Mesendoderm (in vitro differentiated cells): ENCODE results near the gene EFNA1. TPM values are rescaled to one million over a fixed set of nuclear protein-coding genes. Genes with fewer than 3 reads are reported as not detected.

Experiments used
- DNase-seq: peaks from one replicate; pipeline ENCODE4 v3.0.0; 2013
- H2AK5ac ChIP-seq: 2 replicates; pipeline ENCODE4 v1.6.1; 2013; ENCODE audit warnings: low read length, inconsistent platforms
- H2BK120ac ChIP-seq: 2 replicates; pipeline ENCODE4 v1.6.1; 2013; ENCODE audit warnings: low read depth, mild to moderate bottlenecking, low read length, moderate library complexity, mixed read lengths
- H2BK15ac ChIP-seq: replicated peaks from 2 replicates; pipeline ENCODE4 v1.6.1; 2013; ENCODE audit warnings: low read depth, mild to moderate bottlenecking, moderate library complexity
- H2BK5ac ChIP-seq: 2 replicates; pipeline ENCODE4 v1.6.1; 2013; ENCODE audit warnings: low read length, inconsistent platforms
- H3K18ac ChIP-seq: 2 replicates; pipeline ENCODE4 v1.6.1; 2013; ENCODE audit warnings: mild to moderate bottlenecking, low read length, mixed read lengths
- H3K23ac ChIP-seq: one replicate; pipeline ENCODE4 v1.6.1; 2013; ENCODE audit warnings: low read length
- H3K27ac ChIP-seq: 2 replicates; pipeline ENCODE4 v1.5.1; 2013; ENCODE audit warnings: low read depth, mild to moderate bottlenecking, inconsistent platforms, low read length, moderate library complexity
- H3K27me3 ChIP-seq: 2 replicates; pipeline ENCODE4 v1.6.1; 2013; ENCODE audit warnings: low read length, control low read depth, mild to moderate bottlenecking, inconsistent platforms; ENCODE audit not compliant: insufficient read depth, poor library complexity
- H3K36me3 ChIP-seq: 2 replicates; pipeline ENCODE4 v1.6.1; 2013; ENCODE audit warnings: low read length, inconsistent platforms; ENCODE audit not compliant: control insufficient read depth, insufficient read depth
- H3K4ac ChIP-seq: one replicate; pipeline ENCODE4 v1.6.1; 2013; ENCODE audit warnings: low read depth, mild to moderate bottlenecking, low read length, moderate library complexity
- H3K4me1 ChIP-seq: 2 replicates; pipeline ENCODE4 v1.6.1; 2013; ENCODE audit warnings: low read depth, low read length, inconsistent platforms; ENCODE audit not compliant: control insufficient read depth
- H3K4me2 ChIP-seq: 2 replicates; pipeline ENCODE4 v1.6.1; 2013; ENCODE audit warnings: low read length
- H3K4me3 ChIP-seq: 2 replicates; pipeline ENCODE4 v1.5.1; 2013; ENCODE audit warnings: mild to moderate bottlenecking, low read length
- H3K56ac ChIP-seq: one replicate; pipeline ENCODE4 v1.6.1; 2013; ENCODE audit warnings: low read length
- H3K79me1 ChIP-seq: 2 replicates; pipeline ENCODE4 v1.6.1; 2013; ENCODE audit warnings: low read length, inconsistent platforms
- H3K79me2 ChIP-seq: 2 replicates; pipeline ENCODE4 v1.6.1; 2013; ENCODE audit warnings: mild to moderate bottlenecking, low read length; ENCODE audit not compliant: control insufficient read depth, insufficient read depth
- H3K9ac ChIP-seq: 2 replicates; pipeline ENCODE4 v1.6.1; 2013; ENCODE audit warnings: low read length, inconsistent platforms
- H4K5ac ChIP-seq: one replicate; pipeline ENCODE4 v1.6.1; 2013; ENCODE audit warnings: low read length
- H4K8ac ChIP-seq: one replicate; pipeline ENCODE4 v1.6.1; 2013; ENCODE audit warnings: low read depth, mild to moderate bottlenecking, control low read depth, low read length, moderate library complexity
- WGBS: extraction: QIAGEN DNeasy Blood & Tissue Kit; methylation state at CpG from one replicate; pipeline ENCODE4 v1.1.7; 2013; ENCODE audit warnings: low lambda C conversion rate, missing lambda C conversion rate; ENCODE audit not compliant: insufficient coverage; ENCODE audit errors: extremely low coverage; 5-methylcytosine and 5-hydroxymethylcytosine counted together
- polyA plus RNA-seq, 2 experiments: library from polyadenylated mRNA; stranded (reverse); fragments of 200-250 nt; gene quantifications; one replicate each; pipeline ENCODE4 v1.2.3, GENCODE V29; 2013

EFNA1 gene
- 2.2 TPM for polyA plus RNA-seq (2013, experiment 1 of 2)
- polyA plus RNA-seq (2013, experiment 2 of 2): 1.9 TPM

- no CpG with 5 or more reads among the region's 76 CpGs for WGBS
- Histone ChIP-seq H3K9ac (peak within 1 kb of the TSS; percentile 78), H2BK120ac (no peak within 1 kb of the TSS), H3K18ac (peak within 1 kb of the TSS; percentile 44), H3K36me3 (no peaks in the 10 kb centered on the region), H3K27ac (no peak within 1 kb of the TSS), H2BK15ac (no peak within 1 kb of the TSS), H3K4me1 (peaks cover 15% of the 10 kb centered on the region), H3K79me1 (peaks cover 1% of the 10 kb centered on the region), H3K4ac (no peak within 1 kb of the TSS), H3K27me3 (peaks cover 14% of the 10 kb centered on the region), H3K23ac (no peak within 1 kb of the TSS), H3K4me3 (peak within 1 kb of the TSS; percentile 60), H3K56ac (peak within 1 kb of the TSS; percentile 88), H4K5ac (no peak within 1 kb of the TSS), H3K79me2 (no peaks in the 10 kb centered on the region), H4K8ac (no peak within 1 kb of the TSS), H3K4me2 (peak within 1 kb of the TSS; percentile 99), H2BK5ac (no peak within 1 kb of the TSS), H2AK5ac (peak within 1 kb of the TSS; percentile 37)
- DNase-seq: peak; percentile 81
Observed at GRCh38 chr1:155127105-155127966, at the start of gene EFNA1. TSS of gene EFNA1 (plus strand) at chr1:155127876. CDS start at chr1:155127978, 102 bp downstream.

- H2AK5ac ChIP-seq: no peak within 1 kb of the TSS
- peak within 1 kb of the TSS; percentile 36 for H3K4me2 ChIP-seq
- no peak within 1 kb of the TSS for H3K4me3 ChIP-seq
- no peak within 1 kb of the TSS for H3K18ac ChIP-seq
- no peaks in the 10 kb centered on the region for H3K79me1 ChIP-seq
- peaks cover 38% of the 10 kb centered on the region for H3K27me3 ChIP-seq
- no peak within 1 kb of the TSS for H3K4ac ChIP-seq
- peak within 1 kb of the TSS; percentile 44 for H3K9ac ChIP-seq
- no peak within 1 kb of the TSS for H2BK15ac ChIP-seq
- no peak within 1 kb of the TSS for H2BK120ac ChIP-seq
- H3K27ac ChIP-seq: no peak within 1 kb of the TSS
- WGBS: no CpG with 5 or more reads among the region's 59 CpGs
- peak within 1 kb of the TSS; percentile 89 for H3K23ac ChIP-seq
- no peak within 1 kb of the TSS for H4K8ac ChIP-seq
- no peak within 1 kb of the TSS for H2BK5ac ChIP-seq
- H3K56ac ChIP-seq: peak within 1 kb of the TSS; percentile 73
- no peak for DNase-seq
- H4K5ac ChIP-seq: no peak within 1 kb of the TSS
- no peaks in the 10 kb centered on the region for H3K79me2 ChIP-seq
- H3K36me3 ChIP-seq: no peaks in the 10 kb centered on the region
- H3K4me1 ChIP-seq: no peaks in the 10 kb centered on the region
Observed at GRCh38 chr1:155078469-155079209, 49.0 kb upstream of the EFNA1 start, which contains the start of gene EFNA3. TSS of gene EFNA3 (plus strand) at chr1:155078837. CDS start at chr1:155078942, 105 bp downstream.

GRCh38 chr1:155079210-155079486 lies 48.5 kb upstream of the EFNA1 start:
- Histone ChIP-seq H2BK15ac (no peak overlapping the region), H3K4me1 (no peaks in the 10 kb centered on the region), H3K18ac (no peak overlapping the region), H3K27me3 (peaks cover 41% of the 10 kb centered on the region), H3K56ac (peak overlapping the region; percentile 73), H3K9ac (peak overlapping the region; percentile 34), H2BK5ac (no peak overlapping the region), H3K23ac (peak overlapping the region; percentile 89), H3K79me2 (no peaks in the 10 kb centered on the region), H2BK120ac (no peak overlapping the region), H3K27ac (no peak overlapping the region), H3K4ac (no peak overlapping the region), H4K5ac (no peak overlapping the region), H4K8ac (no peak overlapping the region), H3K79me1 (no peaks in the 10 kb centered on the region), H3K36me3 (no peaks in the 10 kb centered on the region), H3K4me2 (peak overlapping the region; percentile 36), H2AK5ac (no peak overlapping the region), H3K4me3 (no peak overlapping the region)
- no peak for DNase-seq
- no CpG with 5 or more reads among the region's 10 CpGs for WGBS

GRCh38 chr1:155079487-155080311 lies 48.0 kb upstream of the EFNA1 start:
- Histone ChIP-seq H3K23ac (peak overlapping the region; percentile 89), H3K4ac (no peak overlapping the region), H3K56ac (peak overlapping the region; percentile 73), H3K4me2 (peak overlapping the region; percentile 36), H3K79me2 (no peaks in the 10 kb centered on the region), H4K8ac (no peak overlapping the region), H2BK5ac (no peak overlapping the region), H3K79me1 (no peaks in the 10 kb centered on the region), H4K5ac (no peak overlapping the region), H3K27ac (no peak overlapping the region), H3K9ac (peak overlapping the region; percentile 44), H2BK15ac (no peak overlapping the region), H3K27me3 (peaks cover 41% of the 10 kb centered on the region), H2AK5ac (no peak overlapping the region), H3K36me3 (no peaks in the 10 kb centered on the region), H3K4me3 (no peak overlapping the region), H3K18ac (no peak overlapping the region), H2BK120ac (no peak overlapping the region), H3K4me1 (no peaks in the 10 kb centered on the region)
- no peak for DNase-seq
- WGBS: no CpG with 5 or more reads among the region's 67 CpGs

GRCh38 chr1:155080312-155081228 lies 47.1 kb upstream of the EFNA1 start:
- Histone ChIP-seq H3K18ac (no peak overlapping the region), H2BK5ac (no peak overlapping the region), H2AK5ac (no peak overlapping the region), H3K4me3 (no peak overlapping the region), H2BK15ac (no peak overlapping the region), H3K79me1 (no peaks in the 10 kb centered on the region), H3K9ac (peak overlapping the region; percentile 56), H3K36me3 (no peaks in the 10 kb centered on the region), H2BK120ac (no peak overlapping the region), H3K27me3 (peaks cover 41% of the 10 kb centered on the region), H3K4ac (no peak overlapping the region), H3K27ac (no peak overlapping the region), H3K79me2 (no peaks in the 10 kb centered on the region), H3K56ac (peak overlapping the region; percentile 73), H3K23ac (no peak overlapping the region), H4K8ac (no peak overlapping the region), H4K5ac (no peak overlapping the region), H3K4me1 (no peaks in the 10 kb centered on the region), H3K4me2 (peak overlapping the region; percentile 64)
- WGBS: no CpG with 5 or more reads among the region's 71 CpGs
- DNase-seq: peak; percentile 68
